Hematopoietic multipotent progenitor cell treated with erythropoietin and hydrocortisone succinate and interleukin-3 and kit ligand, for 6 days (in vitro differentiated cells): ENCODE measurements around the gene MCTP1.

ENCODE experiments used
- DNase-seq: peaks from one replicate; pipeline ENCODE4 v3.0.0-alpha.2; 2015

Gene MCTP1

DNA sequence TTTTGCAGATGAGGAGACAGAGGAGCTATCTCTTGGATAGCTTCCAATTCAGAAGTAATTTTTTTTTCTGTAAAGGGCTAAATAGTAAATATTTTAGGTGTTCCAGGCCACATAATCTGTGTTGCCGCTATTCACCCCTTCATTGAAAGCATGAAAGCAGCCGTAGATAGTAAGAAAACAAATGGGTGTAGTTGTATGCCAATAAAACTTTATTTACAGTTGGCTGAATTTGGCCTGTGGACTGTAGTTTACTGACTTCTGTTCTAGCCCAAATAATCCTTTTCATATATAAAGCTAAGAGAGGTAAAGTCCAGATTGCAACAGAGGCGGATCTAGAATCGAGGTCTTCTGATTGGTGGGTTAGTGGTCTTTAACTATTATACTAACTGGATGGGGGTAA lies 537.5 kb downstream of the MCTP1 start:
- no peak for DNase-seq

- peak; percentile 33 for DNase-seq
Observed at GRCh38 chr5:94746731-94747124, 538.2 kb downstream of the MCTP1 start.

GRCh38 chr5:94745786-94746730 lies 538.8 kb downstream of the MCTP1 start:
- no peak for DNase-seq

DNA sequence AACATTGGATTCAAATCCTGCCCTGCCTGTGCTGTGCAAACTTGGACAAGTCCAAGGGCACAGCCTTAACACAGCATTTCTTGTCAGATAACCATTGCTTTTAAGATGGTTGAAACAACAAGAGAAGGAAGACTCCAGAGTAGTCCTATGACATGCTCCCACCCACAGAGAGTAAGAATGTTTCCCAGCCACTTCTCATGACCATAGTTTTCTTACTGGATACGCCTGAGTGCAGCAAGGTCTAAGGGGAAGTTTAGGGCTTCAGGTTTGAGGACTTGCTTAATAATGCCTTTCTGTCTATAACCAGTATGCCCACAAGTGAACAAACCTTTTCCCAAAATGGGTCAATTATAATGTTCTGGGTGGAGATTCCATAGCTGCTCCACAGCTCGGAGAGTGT lies 540.0 kb downstream of the MCTP1 start:
- no peak for DNase-seq

DNA sequence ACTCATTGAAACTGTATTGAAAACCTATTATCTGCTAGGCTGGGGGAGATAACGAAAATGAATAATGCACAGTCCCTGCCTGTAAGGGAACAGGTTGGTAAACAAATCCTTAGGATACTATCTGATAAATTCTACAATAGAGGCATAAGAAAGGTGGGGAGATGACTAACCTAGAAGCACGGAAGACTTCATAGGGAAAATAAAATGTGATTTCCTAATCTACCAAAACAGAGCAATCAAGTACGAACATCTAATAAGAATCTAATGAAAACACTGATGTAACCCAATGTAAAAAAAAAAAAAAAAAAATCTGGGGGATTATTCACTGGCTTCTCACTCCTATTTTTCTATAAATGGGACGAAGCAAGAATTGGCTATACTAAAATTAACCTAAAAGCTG lies 542.0 kb downstream of the MCTP1 start:
- DNase-seq, result no peak

- no peak for DNase-seq
Observed at GRCh38 chr5:94740286-94740685, 544.6 kb downstream of the MCTP1 start.

DNA sequence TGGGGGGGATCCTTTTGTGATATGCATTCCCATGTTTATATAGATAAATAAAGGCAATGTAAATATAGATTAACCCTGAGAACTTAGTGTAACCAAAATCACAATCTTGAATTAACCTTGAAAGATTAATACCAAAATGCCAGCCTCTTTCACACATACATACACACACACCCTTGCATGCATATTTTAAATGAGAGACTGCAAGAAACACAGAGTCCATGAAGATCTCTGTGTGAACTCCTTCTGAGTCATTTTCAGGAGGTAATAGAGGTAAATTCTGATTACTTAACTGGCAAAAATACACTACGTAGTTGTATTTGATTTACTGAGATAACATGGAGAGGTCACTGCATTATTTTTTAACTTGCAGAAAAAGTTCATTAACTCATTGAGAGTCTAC lies 548.4 kb downstream of the MCTP1 start:
- no peak for DNase-seq

- DNase-seq, result no peak
Observed at GRCh38 chr5:94731471-94731870, 553.4 kb downstream of the MCTP1 start.

DNA sequence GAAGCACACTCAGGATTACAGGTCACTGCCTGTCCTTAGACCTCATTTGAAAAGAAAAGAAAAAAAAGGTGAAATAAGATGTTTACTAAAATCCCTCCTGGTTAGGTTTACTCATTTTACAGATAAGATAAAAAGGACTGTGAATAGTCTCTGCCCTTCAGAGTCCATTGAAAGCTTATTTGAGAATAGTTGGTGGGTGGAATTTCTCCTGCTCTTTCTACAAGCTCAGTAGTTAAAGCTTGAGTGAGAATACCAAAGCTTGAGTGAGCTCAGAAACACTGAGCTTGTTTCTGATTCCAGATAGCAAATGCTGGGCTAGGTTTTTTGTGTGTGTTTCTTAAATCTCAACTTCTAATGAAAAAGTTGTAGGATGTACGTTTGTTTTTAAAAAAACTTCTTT lies 559.8 kb downstream of the MCTP1 start:
- no peak for DNase-seq

GRCh38 chr5:94715768-94716167 lies 569.1 kb downstream of the MCTP1 start:
- DNase-seq, result no peak

GRCh38 chr5:94711785-94712184 lies 573.1 kb downstream of the MCTP1 start:
- no peak for DNase-seq

GRCh38 chr5:94709277-94709676 lies 575.6 kb downstream of the MCTP1 start:
- no peak for DNase-seq

- DNase-seq, result no peak
Observed at GRCh38 chr5:94707359-94707758, 577.5 kb downstream of the MCTP1 start.

- no peak for DNase-seq
Observed at GRCh38 chr5:94705427-94705826, 579.5 kb downstream of the MCTP1 start.

GRCh38 chr5:94702729-94703128 lies 582.2 kb downstream of the MCTP1 start:
- no peak for DNase-seq

DNA sequence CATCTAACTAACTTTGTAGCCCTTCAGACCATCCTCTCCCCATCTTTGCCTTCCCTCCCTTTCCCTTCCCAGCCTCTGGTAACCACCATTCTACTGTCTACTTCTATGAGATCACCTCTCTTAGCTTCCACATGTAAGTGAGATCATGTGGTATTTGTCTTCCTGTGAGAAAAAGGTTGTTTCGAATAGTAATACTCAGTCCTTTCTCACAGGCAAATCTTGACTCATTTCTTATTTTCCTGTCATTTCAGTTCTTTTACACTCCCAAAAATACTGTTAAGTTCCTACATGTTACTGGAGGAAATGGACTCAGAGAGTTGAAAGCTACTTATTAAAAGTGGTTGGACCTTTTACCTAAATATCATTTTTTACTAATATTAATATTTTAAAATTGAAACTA lies 584.3 kb downstream of the MCTP1 start:
- no peak for DNase-seq

DNA sequence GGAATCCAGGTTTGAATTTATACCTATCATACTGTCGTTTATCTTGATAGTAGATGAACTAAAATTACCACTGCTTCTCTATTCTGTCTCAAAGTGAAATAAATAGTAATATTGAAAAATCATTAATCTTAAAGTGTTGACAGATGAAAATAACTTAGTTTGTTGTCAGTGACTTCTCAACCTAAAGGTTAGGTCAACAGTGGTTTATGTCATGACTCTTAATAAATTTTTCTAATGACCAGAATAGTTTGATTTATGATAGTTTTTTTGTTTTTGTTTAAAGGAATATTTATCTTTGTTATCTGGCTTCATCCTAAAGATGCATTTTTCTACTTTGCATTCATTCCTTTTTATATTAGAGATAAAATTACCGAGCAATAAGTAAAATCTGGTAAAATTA lies 585.3 kb downstream of the MCTP1 start:
- no peak for DNase-seq

- no peak for DNase-seq
Observed at GRCh38 chr5:94698197-94698596, 586.7 kb downstream of the MCTP1 start.

DNA sequence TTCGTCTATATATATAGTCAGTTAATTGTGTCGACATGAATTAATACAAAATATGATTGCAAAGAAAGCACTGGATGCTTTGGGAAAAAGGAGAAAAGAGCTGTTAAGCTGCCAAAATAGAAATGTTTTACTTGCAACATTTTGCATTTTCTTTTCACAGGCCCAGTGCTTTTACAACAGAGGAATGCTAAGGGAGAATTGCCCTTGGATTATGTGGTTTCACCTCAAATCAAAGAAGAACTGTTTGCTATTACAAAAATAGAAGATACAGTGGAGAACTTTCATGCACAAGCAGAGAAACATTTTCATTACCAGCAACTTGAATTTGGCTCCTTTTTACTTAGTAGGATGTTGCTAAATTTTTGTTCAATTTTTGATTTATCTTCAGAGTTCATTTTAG lies 590.2 kb downstream of the MCTP1 start:
- no peak for DNase-seq

DNA sequence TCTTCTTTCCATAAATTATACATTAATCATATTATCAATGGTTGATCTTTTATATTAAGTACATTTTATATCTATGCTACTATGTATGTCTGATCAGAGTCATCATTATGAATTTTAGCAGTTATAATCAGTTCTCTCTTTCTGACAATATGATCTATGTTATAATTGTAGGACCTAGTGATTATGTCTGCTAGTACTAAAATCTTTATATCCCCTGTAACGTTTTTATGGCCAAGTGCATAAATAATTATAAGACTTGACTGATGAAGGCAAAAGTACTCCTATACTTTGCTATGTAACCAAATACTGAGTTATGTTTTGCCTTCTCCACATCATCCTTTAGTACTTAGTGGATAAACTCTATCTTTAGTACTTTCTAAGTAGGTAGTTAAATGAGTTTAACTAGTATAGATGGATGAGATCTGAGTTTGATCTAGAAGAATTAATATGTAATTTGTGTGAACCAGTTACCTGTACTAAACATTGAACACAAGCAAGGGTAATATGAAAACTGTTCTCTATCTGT lies 591.0 kb downstream of the MCTP1 start:
- no peak for DNase-seq

- DNase-seq, result peak; percentile 75
Observed at GRCh38 chr5:94693043-94693822, 591.7 kb downstream of the MCTP1 start.

DNA sequence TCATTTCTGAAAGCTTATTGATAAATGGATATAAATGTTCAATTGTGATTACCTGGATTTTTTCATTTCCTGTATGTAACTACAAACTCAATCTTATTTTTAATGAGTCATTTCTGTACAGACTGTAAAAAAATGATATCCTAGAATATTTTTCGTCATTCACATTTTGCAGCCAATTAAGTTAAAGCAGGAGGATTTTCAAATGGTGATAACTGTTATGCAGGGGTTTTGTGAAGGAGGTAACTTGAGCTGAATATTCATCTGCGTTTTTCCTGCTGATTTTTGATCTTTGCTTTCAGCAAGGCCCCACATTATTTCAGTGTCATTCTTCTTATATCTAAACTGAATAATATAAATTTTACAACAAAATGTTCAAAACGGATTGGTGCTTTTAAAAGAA lies 592.3 kb downstream of the MCTP1 start:
- no peak for DNase-seq

- no peak for DNase-seq
Observed at GRCh38 chr5:94691949-94692348, 592.9 kb downstream of the MCTP1 start.

DNA sequence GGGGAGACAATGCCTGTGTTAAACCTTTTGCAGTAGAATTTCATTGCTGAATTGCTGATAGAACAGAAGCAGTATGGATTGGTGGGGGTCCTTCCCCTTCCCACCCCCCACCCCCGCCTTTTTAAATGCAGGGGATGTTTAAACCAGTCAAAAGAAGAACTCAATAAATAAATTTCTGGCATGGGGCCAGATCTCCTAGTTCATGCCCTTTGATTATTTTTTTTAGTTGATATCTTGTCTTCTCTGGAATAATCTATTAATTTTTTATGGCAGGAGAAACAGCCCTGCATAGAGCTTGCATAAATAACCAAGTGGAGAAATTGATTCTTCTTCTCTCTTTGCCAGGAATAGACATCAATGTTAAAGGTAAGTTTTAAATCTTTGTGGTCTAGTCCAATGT lies 593.6 kb downstream of the MCTP1 start:
- DNase-seq, result no peak
